HG02973 (cell line): ENCODE results near the gene CAB39.

ENCODE experiments used
- ATAC-seq: cut with Tn5 transposase; IDR thresholded peaks from one replicate; pipeline ENCODE4 v1.9.1; 2021; ENCODE audit warnings: moderate library complexity; ENCODE audit not compliant: unreplicated experiment

The CAB39 gene

DNA sequence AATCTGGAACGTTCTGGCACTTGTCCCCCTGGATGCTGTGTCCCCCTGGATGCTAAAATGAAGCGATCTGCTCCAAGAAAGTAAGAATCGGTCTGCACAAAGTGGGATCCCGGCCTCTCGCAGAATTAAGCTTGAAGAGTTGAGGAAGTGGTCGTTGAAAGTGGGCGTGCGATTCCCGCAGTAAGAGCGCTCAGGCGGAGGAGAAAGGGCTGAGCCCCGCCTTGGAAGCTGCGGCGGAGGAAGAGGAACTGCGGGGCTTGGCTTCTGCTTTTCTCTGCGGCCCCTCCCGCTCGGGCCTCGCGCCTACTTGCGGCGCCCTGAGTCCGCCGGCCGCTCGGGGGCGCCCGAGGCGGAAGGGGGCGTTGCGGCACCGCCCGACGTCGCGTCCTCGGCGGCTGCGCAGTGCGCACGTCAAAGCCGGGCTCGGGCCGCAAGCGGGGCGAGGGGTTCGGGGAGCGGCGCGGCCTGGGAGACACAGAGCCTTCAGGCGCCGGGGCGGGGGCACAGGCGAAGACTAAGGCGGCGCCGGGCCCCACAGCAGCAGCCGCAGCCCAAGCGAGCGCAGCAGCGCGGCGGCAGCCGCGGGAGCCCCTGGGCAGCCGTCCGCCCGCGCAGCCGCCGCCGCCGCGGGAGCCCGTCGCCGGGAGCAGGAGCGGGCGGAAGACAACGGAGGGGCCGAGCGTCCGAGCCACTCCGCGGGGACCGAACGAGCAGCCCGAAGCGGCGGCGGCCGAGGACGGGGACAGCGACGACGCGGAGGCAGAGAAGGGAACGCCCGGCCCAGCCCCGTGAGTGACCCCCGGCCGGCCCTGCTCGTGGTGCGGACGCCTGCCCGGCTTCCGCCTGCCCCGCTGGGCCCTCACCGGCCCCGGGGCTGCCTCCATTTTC is at the start of gene CAB39:
Gene CAB39, plus strand, starts transcription at position 400 of the 888 bp plus-strand sequence. CDS start 47,160 bp downstream, outside the sequence.
- ATAC-seq, result peak; percentile 82

DNA sequence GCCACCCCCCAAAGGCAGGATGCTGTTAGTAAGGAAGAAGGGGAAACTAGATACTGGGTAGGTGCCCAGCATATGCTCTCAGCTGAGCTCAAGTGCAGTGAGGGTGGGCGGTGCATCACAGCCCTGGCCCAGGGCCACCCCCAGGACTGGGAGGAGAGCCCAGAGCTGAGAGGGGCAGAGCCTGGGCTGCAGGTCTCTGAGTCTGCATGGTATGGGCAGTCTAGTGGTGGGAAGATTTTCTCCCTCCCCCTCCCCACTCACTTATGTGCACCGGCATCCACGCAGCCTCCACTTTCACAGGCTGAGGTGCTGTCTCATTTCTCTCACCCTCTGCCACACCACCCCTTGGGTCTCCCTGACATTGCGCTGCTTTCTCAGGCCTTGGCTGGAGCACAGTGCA is 48.5 kb upstream of the CAB39 start:
- ATAC-seq, result no peak

DNA sequence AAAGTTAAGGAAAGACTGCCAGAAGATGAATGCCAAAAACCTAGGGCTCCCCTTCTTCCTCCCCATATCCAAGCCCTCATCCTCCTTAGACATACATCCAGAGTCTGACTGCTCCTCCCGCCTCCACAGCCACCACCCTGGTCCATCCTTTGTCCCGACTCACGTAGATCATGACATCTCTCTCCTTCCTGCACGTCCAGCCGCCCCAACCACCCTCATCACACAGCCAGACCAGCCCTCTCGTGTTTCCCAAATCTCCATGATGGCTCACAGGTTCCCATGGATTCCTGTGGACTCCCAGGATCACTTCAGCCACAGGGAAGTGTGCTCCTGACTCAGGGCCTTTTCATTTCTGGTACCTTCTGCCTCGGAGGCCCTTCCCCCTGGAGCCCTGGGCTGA is 47.8 kb upstream of the CAB39 start:
- ATAC-seq, result no peak

GRCh38 chr2:230665263-230665691 is 47.4 kb upstream of the CAB39 start:
- ATAC-seq, result no peak

DNA sequence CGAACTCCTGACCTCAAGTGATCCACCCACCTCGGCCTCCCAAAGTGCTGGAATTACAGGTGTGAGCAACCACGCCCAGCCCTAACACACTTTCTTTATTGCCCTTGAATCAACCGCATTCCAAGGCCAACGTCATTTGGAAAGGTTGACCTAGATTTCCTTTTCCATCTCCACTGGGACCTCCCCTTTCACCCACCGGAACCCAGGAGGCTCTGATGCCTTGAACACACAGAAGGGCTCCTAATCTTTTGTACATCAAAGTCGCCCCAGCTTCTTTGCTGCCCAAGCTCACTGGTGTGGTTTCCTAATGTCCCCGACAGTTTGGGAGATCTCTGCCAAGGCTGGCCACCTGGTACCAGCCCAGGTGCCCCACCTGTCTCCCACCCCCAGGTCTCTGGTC is 46.2 kb upstream of the CAB39 start:
- ATAC-seq, result no peak

DNA sequence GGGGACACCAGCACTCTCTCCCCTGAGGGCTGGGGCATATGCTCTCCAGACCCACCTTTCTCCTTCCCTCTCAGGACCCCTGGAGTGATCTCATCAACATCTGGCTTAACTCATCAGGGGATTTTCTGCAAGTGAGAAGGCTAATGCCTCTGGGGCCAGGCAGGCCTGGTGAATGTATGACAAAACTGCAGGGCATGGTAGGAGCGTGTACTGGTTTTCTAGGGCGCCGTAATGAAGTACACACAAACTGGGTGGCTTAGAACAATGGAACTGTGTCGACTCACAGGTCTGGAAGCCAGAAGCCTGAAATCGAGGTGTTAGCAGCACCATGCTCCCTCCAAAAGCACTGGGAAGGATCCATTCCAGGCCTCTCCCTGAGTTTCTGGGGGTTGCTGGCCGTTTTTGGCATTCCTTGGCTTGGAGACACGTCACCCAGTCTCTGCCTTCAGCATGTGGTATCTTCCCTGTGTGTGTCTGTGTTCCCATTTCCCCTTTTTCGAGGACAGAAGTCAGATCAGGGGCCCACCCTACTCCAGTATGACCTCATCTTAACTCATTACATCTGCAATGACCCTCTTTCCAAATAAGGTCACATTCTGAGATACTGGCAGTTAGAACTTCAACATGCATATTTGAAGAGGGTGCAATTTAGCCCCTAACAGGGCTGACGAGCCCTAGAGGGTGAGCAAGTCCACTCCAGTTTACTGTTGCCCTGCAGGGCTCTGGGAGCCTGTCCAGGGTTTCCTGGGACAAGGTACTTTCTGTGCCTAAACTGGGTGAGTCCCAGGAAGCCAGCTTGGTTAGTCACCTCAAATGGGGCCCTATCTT is 45.5 kb upstream of the CAB39 start:
- no peak for ATAC-seq

DNA sequence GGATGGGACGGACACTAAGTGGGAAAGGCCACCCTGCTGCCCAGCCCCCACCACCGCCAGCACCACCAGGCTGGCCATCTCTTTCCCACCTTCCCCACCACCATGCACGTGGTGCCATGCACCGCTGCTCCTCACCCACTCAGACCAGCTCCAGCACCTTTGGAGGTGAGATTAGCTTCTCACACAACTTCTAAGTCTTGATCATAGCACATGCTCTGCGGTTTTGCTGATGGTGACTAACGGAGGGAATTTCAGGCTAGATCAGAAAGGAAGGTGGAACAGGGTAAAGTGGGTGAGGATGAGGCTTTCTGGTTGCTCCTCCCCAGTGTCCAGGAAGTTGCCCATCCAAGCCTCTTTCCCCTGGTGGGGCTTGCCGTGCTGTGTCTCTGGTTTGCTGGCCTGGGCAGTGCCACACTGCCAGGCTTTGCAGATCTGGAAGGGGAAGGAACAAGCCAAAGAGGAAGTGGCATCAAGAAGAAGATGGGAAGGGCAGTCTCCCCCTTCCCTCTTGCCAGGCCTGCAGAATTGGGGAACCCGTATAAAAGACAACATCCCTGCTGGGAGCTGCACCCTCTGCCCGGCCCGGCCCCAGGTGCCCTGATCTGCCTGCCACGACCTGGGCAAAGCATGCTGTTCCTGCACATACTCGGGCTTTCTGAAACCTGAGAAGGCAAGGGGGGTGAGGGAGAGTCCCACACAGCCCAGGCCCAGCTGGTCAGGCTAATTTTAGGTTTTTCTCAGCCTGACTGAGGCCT is 44.3 kb upstream of the CAB39 start:
- ATAC-seq, result peak; percentile 65

DNA sequence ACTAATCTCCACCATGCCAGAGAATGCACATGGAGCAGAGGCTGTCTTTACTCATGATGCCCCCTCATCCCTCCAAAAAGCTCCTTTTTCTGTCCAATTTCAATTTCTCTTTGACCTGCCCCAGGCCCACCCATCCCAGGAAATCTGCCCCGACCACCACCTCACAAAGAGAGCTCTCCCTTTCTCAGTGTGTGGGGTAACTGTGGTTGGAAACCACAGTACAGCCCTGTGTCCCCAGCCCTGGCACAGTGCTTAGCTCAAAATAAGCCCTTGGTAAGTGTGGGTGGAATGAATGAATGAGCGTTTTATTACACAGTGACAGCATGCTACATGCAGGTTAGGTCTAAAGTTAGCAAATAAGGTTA is 43.7 kb upstream of the CAB39 start:
- peak; percentile 31 for ATAC-seq

- ATAC-seq, result no peak
These were observed 43.2 kb upstream of the CAB39 start for GRCh38 chr2:230669386-230669950.

DNA sequence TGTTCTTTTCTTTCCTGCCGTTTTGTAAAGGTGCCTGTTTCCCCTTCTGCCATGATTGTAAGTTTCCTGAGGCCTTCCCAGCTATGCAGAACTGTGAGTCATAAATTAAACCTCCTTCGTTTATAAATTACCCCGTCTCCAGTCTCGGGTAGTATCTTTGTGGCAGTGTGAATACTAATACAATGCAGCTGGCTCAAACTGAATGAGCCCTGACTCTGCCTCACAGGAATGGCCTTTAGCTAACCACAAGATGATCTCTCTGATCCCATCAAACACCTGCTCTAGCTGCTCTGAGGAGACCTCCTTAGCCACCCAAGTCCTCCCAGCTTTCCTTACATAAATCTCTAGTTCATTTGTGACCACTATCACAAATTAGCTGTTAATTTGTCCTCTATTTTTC is 41.5 kb upstream of the CAB39 start:
- no peak for ATAC-seq

- ATAC-seq, result no peak
These were observed 39.8 kb upstream of the CAB39 start for GRCh38 chr2:230672836-230673235.

DNA sequence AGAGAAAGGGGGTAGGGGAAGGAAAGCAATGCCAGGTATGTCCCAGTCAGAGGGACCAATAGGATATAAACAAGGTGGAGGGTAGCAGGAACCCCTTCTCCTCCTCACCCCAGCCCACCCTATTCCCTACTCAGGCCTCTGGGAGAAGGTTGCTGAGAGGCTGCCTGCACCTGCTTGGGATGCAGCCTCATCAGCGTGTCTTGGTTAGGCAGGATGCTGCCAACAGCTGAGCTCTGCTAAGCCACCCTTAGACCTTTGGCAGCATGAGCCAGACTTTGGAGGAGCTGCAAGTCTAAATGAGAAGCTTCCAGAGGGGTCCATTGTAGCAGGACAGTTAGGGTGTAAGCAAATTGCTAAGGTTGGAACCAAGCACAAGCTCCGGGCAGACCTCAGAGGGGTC is 38.2 kb upstream of the CAB39 start:
- no peak for ATAC-seq

DNA sequence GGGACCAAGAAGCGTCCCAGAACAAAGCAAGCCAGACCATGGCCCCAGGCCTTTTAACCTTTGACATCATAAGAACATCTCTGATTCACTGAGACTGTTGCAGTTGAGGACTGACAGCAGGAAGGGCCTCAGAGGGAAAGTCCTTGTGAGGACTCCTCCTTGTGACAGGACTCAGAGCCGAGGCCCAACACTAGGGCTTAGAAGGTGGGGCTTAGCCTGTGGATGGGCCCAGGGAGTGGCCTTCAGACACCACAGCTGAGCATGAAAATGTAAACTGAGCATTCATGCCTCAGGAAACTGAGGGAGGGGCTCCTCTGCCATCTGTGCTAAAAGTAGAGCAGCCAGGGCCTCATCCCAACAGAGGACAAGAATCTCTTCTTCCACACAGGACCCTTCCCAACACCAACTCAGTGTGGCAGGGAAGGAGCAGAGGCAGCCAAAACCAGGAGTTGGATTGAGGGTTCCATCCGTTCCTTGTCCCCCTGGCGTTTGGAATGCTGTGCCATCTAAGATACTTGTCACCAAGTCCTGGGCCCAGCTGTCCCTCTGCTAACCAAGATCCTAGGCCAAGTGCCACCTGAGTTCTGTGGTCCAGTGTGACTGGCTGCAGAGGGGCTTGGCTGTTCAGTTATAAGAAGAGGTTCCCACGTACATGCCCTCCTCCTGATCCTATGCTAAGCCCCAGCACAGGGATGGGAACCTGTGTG is 37.5 kb upstream of the CAB39 start:
- no peak for ATAC-seq

GRCh38 chr2:230676546-230676945 is 36.1 kb upstream of the CAB39 start:
- ATAC-seq, result no peak

DNA sequence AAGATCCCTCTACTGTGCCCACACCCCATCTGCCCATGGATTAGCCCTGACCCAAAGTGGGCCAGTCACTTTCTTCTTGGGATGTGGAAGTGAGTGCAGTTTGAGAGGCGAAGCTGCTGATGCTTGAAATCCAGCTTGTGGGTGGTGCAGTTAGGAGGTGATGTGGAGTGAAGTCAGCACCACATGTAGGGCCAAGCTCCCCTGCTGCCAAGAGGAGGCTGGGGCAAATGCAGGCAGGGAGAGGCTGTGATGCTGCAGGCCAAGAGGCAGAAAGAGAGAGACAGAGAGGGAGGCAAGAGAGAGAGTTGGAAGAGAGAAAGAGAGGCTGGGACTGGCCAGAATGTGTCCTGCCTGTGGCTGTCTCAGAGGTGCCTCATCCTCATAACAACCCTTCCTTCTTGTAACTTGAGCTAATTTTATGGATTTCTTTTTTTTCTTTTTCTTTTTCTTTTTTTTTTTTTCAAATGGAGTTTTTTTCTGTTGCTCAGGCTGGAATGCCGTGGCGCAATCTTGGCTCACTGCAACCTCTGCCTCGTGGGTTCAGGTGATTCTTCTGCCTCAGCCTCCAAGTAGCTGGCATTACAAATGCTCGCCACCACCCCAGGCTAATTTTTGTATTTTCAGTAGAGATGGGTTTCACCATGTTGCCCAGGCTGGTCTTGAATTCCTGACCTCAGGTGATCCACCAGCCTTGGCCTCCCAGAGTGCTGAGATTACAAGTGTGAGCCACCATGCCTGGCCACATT is 35.3 kb upstream of the CAB39 start:
- no peak for ATAC-seq

DNA sequence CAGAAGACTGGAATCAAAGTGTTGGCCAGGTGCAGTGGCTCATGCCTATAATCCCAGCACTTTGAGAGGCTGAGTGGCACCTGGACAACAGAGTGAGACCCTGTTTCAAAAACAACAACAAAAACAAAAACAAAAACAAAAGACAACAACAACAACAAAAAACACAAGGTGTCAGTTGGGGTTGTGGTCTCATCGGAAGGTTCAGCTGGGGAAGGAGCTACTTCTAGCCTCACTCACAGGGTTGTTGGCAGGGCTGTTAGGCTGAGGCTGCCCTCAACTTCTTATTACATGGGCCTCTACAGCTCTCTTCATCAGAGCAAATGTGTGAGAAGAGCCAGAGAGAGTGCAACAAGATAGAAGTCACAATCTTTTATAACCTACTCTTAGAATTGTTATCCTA is 34.6 kb upstream of the CAB39 start:
- no peak for ATAC-seq

DNA sequence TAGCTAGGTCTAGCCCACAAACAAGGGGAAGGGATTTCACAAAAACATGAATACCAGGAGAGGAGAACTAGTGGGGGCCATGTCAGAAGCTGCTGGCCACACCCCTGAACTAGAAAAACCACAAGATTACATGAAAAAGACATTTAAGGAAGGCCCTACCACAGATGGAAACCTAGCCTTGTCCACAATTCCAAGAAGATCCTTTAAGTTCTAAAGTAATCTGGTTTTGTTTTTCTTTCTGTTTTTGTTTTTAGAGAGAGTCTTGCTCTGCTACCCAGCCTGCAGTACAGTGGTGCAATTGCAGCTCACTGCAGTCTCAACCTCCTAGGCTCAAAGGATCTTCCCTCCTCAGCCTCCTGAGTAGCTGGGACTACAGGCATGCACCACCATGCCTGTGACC is 34.2 kb upstream of the CAB39 start:
- no peak for ATAC-seq

DNA sequence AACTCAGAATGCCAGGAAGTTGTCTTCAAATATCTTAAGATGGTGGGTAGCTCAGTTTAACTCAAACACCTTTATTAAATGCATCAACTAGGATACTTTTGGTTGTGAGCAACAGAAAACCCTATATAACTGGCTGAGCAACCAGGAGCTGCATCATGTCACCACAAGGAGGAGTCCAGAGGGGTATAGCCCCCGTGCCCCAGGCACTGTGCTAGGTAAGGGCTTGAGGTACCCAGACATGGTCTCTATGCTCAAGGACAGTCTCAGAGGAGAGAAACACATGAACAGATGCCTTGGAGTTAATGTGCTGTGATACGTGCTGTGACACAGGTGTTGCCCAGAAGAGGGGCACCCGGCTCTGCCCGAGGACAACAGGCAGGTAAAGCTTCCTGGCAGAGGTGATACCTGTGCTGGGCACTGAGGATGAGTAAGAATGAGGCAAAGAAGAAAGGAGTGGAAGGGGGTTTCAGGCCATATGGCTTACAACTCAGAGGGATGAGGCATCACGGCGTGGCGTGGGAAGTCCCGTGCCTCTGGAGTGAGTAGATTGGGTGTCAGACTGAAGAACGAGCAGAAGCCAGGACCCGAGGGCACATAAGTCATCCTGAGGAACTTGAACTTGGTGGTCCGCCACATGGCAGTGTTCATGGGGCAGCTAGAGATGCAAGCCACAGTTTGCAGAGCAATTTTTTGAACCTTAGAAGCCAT is 32.0 kb upstream of the CAB39 start:
- no peak for ATAC-seq

- no peak for ATAC-seq
These were observed 31.5 kb upstream of the CAB39 start for GRCh38 chr2:230681171-230681545.
